C4-2B (cell line): ENCODE data around the gene USP25.

Source experiments
- H3K27ac ChIP-seq: fragments of 450-650 bp; 2 replicates; pipeline ENCODE4 v1.5.1; 2017
- ZFX ChIP-seq: fragments of 450-650 bp; IDR thresholded peaks from 2 replicates; pipeline ENCODE4 v1.6.1; 2017
- TF ChIP-seq, protein P1 (sequence below): fragments of 450-650 bp; conservative IDR thresholded peaks from 2 replicates; pipeline ENCODE4 v1.5.1; 2017; ENCODE audit warnings: mild to moderate bottlenecking

The USP25 gene

DNA sequence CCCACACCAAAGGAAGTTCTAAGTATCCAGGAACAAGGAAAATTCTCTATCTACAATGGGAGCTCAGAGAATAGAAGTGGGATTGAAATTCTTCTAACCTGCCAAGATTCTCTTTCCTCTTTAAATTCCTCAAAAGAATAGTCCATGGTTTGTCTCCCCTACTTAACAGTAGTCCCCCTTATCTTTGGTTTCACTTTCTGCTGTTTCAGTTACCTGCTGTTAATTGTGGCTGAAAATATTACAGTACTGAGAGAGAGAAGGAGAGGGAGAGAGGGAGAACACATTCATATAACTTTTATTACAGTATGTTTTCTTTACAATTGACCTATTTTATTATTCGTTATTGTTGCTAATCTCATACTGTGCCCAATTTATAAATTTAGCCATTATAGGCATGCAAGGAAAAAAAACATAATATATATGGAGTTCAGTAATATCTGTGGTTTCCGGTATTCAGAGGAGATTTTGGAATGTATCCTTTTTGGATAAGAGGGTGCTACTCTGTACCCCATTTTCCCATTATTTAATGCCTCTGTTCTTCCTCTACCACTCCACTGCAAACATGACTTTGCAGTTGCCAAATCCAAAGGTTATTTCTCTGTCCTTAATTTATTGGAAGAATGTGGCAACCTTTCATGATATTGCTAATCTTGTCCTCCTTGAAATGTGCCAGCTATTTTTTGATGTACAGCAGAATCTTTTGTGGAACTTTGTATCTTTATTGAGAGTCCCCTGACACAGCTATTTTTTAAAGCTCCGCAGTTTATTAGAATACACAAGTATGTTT lies 68.0 kb downstream of the USP25 start:
- no peak for TF ChIP-seq ZFX
- TF ChIP-seq, protein P1, sequence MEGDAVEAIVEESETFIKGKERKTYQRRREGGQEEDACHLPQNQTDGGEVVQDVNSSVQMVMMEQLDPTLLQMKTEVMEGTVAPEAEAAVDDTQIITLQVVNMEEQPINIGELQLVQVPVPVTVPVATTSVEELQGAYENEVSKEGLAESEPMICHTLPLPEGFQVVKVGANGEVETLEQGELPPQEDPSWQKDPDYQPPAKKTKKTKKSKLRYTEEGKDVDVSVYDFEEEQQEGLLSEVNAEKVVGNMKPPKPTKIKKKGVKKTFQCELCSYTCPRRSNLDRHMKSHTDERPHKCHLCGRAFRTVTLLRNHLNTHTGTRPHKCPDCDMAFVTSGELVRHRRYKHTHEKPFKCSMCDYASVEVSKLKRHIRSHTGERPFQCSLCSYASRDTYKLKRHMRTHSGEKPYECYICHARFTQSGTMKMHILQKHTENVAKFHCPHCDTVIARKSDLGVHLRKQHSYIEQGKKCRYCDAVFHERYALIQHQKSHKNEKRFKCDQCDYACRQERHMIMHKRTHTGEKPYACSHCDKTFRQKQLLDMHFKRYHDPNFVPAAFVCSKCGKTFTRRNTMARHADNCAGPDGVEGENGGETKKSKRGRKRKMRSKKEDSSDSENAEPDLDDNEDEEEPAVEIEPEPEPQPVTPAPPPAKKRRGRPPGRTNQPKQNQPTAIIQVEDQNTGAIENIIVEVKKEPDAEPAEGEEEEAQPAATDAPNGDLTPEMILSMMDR: no peak
- H3K27ac ChIP-seq: no peak overlapping the region

DNA sequence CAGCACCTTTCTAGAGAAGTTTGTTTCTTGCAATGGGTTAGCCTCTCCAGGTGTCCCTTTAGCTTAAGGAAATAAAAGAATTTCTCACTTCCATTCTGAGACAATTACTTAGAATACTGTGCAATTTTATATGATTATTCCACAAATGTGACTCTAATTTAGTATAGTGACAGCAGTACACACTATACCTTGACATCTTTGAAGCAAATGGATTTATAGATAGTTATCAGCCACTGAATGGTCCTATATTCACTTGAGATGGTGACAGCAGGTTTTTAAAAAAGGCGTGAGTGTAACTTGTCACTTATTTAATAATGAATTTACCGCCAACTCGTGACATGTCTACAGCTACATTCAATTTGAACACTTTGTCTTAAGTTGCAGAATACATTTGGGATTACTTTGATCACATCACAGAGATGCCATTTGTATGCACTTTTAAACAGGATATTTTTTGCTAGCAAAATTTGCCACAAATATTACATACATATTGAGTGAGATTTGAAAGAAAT lies 71.6 kb downstream of the USP25 start:
- TF ChIP-seq, protein P1: no peak
- TF ChIP-seq ZFX: no peak
- H3K27ac ChIP-seq: no peak overlapping the region

DNA sequence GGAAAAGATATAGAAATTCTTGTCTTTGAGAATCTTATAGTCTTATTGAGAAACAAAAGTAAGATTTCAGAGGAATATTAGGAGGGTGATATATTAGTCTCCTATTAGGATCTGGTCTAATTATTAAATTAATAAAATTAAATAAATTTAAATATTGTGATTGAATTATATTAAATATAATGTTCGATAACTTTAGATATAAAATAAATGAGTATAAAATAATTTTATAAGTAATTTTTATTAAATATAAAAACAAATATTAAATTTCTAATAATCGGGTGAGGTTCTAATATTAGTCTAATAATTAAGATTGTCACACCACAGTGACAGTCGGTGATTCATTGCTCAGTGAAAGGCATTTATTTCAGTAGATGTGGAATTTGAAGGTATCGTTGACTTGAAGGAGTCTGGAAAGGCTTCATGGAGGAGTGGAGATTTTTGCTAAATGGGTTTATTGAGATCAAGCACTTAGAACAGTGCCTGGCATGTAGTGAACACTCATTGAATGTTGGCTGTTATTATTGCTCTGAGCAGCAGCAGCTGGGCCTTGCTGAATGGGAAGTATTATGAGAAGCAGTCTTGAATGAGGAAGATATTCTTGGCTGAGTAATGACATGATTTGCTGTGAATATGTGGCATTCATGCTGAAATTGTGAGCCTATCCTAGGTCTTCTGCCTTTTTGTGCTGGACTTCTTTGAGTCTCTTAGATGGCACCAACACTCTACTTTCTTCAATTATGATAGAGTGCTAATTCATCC lies 74.6 kb downstream of the USP25 start:
- TF ChIP-seq, protein P1: no peak
- no peak for TF ChIP-seq ZFX
- H3K27ac ChIP-seq: no peak overlapping the region

DNA sequence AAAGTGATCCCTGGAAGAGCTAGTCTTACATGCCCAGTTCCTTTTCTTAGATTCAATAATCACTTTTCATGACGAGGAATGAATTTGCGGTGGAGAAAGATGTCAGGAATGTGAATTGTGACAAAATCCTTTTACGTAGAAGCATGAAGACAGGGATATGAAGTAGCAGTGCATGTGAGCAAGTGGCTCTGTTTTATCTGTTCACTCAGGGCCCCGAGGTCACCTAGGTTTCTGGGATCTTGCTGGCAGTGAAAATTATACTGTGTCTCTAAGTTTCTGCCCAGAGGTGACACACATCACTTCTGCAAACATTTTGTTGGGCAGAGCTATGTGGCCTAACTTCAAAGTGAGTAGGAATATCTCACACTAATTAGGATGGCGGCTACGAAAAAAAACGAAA lies 79.3 kb downstream of the USP25 start:
- H3K27ac ChIP-seq: no peak overlapping the region
- TF ChIP-seq, protein P1: no peak
- no peak for TF ChIP-seq ZFX

DNA sequence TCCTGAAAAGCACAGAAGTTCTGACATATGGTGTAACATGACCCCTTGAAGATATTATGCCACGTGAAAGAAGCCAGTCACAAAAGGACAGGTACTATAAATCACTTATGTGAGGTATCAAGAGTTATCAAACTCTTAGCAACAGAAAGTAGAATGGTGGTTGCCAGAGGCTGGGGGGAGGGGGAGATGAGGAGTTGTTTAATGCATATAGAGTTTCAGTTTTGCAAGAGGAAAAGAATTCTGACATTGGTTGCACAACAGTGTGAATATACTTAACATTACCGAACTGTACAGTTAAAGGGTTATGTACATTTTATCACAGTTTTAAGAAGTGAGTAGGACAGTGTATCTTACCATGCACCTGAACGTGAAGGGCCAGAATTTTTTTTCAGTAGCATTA lies 80.0 kb downstream of the USP25 start:
- H3K27ac ChIP-seq: no peak overlapping the region
- TF ChIP-seq, protein P1: no peak
- no peak for TF ChIP-seq ZFX

DNA sequence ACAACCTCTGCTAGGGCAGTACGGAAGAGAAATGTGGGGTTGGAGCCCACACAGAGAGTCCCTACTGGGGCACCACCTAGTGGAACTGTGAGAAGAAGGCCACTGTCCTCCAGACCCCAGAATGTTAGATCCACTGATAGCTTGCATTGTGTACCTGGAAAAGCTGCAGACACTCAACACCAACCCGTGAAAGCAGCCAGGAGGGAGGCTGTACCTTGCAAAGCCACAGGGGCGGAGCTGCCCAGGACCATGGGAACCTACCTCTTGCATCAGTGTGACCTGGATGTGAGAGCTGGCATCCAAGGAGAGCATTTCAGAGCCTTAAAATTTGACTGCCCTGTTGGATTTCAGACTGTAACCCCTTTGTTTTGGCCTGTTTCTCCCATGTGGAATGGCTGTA lies 85.5 kb downstream of the USP25 start:
- TF ChIP-seq, protein P1: no peak
- no peak for TF ChIP-seq ZFX
- H3K27ac ChIP-seq: no peak overlapping the region

DNA sequence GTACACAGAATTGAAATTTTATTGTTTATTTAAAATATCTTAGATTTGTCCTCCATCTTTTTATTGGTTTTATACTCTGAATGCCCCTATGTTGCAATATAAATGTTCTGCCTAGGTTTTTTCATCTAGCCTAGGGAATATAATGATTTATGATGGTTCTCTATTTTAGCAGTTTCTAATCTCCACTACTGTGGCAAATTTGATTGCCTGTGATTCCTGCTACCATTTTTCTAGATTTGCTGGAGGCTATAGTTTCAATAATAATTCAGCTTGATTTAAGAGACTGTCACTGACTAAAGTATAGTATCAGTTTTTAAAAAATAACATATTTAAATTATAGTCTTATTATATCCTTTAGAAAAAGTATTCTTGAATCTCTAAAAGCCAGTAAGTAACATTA lies 90.5 kb downstream of the USP25 start:
- no peak overlapping the region for H3K27ac ChIP-seq
- no peak for TF ChIP-seq ZFX
- TF ChIP-seq, protein P1: no peak
